Endothelial cell (in vitro differentiated cells): ENCODE measurements around the gene KLF8. TPM values are rescaled to one million over a fixed set of nuclear protein-coding genes. Genes with fewer than 3 reads are reported as not detected.

Source experiments
- DNase-seq: peaks from one replicate; pipeline ENCODE4 v3.0.0; 2021; ENCODE audit warnings: low spot score
- H3K27ac Mint-ChIP-seq: one replicate; pipeline ENCODE4 v1.8.0; 2021; ENCODE audit warnings: mixed read lengths, inconsistent platforms; ENCODE audit not compliant: unreplicated experiment
- H3K27me3 Mint-ChIP-seq: one replicate; pipeline ENCODE4 v1.8.0; 2021; ENCODE audit warnings: mild to moderate bottlenecking, moderate library complexity, mixed read lengths, inconsistent platforms; ENCODE audit not compliant: unreplicated experiment
- H3K36me3 Mint-ChIP-seq: one replicate; pipeline ENCODE4 v1.8.0; 2021; ENCODE audit warnings: mild to moderate bottlenecking, low read depth, mixed read lengths, inconsistent platforms; ENCODE audit not compliant: unreplicated experiment
- H3K4me1 Mint-ChIP-seq: one replicate; pipeline ENCODE4 v1.8.0; 2021; ENCODE audit warnings: mild to moderate bottlenecking, mixed read lengths, inconsistent platforms; ENCODE audit not compliant: unreplicated experiment
- H3K4me3 Mint-ChIP-seq: one replicate; pipeline ENCODE4 v1.8.0; 2021; ENCODE audit warnings: mild to moderate bottlenecking, mixed read lengths, inconsistent platforms; ENCODE audit not compliant: unreplicated experiment
- H3K9me3 Mint-ChIP-seq: one replicate; pipeline ENCODE4 v1.8.0; 2021; ENCODE audit warnings: mixed read lengths, inconsistent platforms; ENCODE audit not compliant: unreplicated experiment
- total RNA-seq: library from RNA; stranded (reverse); fragmentation: NEBNext Ultra II Directional; extraction: Animal tissue kit (Norgen Biotek cat#: 25700); gene quantifications from one replicate; pipeline ENCODE4 v1.2.1, GENCODE V29; 2021; ENCODE audit not compliant: unreplicated experiment
- TF ChIP-seq, protein P1 (sequence below): fragments of 200-600 bp; sonication (generic); IDR thresholded peaks from one replicate; pipeline ENCODE4 v1.5.0; 2021; ENCODE audit warnings: antibody characterized with exemption; ENCODE audit not compliant: unreplicated experiment

The KLF8 gene
- total RNA-seq, 1 donor from 2014 or later, result 13.9 TPM

DNA sequence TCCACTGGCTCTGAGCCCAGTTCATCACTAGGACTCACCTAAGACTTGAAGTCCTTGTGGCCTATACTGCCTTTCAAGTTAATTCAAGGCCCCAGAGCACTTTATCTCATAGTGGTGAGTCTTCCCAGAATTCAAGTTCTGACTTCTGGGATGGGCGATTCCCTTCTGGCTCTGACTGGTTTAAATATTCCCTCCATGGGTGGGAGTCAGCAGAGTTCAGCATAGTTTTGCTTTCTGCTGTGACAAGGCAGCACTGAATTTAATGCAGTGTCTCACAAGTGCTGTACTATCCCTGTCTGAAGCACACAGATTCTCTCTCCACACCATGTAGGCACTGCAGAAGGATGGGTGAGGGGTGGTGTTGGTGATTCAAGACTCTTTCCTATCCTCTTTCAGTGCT lies 46.5 kb downstream of the KLF8 start:
- Mint-ChIP-seq H3K4me3 (no peak overlapping the region), H3K9me3 (no peaks in the 10 kb centered on the region), H3K27ac (no peak overlapping the region), H3K36me3 (no peaks in the 10 kb centered on the region), H3K27me3 (no peaks in the 10 kb centered on the region), H3K4me1 (no peaks in the 10 kb centered on the region)
- TF ChIP-seq, protein P1, sequence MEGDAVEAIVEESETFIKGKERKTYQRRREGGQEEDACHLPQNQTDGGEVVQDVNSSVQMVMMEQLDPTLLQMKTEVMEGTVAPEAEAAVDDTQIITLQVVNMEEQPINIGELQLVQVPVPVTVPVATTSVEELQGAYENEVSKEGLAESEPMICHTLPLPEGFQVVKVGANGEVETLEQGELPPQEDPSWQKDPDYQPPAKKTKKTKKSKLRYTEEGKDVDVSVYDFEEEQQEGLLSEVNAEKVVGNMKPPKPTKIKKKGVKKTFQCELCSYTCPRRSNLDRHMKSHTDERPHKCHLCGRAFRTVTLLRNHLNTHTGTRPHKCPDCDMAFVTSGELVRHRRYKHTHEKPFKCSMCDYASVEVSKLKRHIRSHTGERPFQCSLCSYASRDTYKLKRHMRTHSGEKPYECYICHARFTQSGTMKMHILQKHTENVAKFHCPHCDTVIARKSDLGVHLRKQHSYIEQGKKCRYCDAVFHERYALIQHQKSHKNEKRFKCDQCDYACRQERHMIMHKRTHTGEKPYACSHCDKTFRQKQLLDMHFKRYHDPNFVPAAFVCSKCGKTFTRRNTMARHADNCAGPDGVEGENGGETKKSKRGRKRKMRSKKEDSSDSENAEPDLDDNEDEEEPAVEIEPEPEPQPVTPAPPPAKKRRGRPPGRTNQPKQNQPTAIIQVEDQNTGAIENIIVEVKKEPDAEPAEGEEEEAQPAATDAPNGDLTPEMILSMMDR, result no peak
- no peak for DNase-seq

DNA sequence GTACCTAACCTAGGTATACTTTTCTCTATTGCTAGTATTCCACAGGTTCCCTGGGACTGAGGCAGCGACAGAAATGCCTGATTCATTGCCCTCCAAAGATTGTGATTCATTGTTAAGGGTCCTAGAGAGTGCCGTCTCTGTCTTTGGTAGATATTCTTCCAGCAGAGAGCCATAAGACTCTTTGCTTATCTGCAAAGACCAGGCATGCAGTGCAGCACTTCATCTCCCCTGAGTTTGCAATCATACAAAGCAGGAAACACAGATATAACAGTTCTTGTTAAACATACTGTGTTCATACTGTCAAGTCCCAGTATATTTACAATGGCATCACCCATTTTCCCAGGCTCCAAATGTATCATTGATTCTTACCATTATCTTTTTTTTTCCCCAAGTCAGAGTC lies 47.7 kb downstream of the KLF8 start:
- Mint-ChIP-seq H3K4me3 (no peak overlapping the region), H3K9me3 (no peaks in the 10 kb centered on the region), H3K36me3 (no peaks in the 10 kb centered on the region), H3K4me1 (no peaks in the 10 kb centered on the region), H3K27me3 (peaks cover 2% of the 10 kb centered on the region), H3K27ac (no peak overlapping the region)
- DNase-seq, result no peak
- TF ChIP-seq, protein P1, result no peak

DNA sequence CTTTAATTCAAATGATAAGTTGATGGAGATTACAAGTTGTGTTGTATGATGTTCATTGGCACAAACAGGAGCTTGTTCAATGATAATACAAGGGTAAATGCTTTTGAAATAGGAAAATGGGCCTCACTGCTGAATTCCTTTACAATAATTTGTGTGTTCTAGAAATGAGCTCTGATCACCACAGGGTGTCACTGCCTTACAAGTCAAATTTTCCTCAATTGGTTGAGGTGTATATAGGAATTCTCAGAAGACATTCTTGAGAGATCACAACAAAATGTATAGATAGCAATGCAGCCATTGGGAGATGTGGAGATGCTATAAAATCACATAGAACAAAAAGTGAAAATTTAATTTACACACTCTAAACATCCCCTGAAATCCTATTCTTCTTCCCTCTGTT lies 49.6 kb downstream of the KLF8 start:
- no peak overlapping the region for H3K27ac Mint-ChIP-seq
- H3K4me3 Mint-ChIP-seq, result no peak overlapping the region
- peaks cover 2% of the 10 kb centered on the region for H3K27me3 Mint-ChIP-seq

GRCh38 chrX:56284269-56284668 lies 52.1 kb downstream of the KLF8 start:
- no peaks in the 10 kb centered on the region for H3K36me3 Mint-ChIP-seq
- H3K27me3 Mint-ChIP-seq, result peaks cover 2% of the 10 kb centered on the region
- H3K4me3 Mint-ChIP-seq, result no peak overlapping the region
- TF ChIP-seq, protein P1, result no peak
- H3K9me3 Mint-ChIP-seq, result no peaks in the 10 kb centered on the region
- H3K4me1 Mint-ChIP-seq, result no peaks in the 10 kb centered on the region
- no peak for DNase-seq
- no peak overlapping the region for H3K27ac Mint-ChIP-seq

More for the DNA sequence above, 49.6 kb downstream of the KLF8 start:
- TF ChIP-seq, protein P1, result no peak
- peak; percentile 3 for DNase-seq
- no peaks in the 10 kb centered on the region for H3K36me3 Mint-ChIP-seq
- no peaks in the 10 kb centered on the region for H3K9me3 Mint-ChIP-seq
- no peaks in the 10 kb centered on the region for H3K4me1 Mint-ChIP-seq

- no peak overlapping the region for H3K27ac Mint-ChIP-seq
- H3K9me3 Mint-ChIP-seq, result no peaks in the 10 kb centered on the region
- TF ChIP-seq, protein P1, result no peak
- no peak for DNase-seq
- no peaks in the 10 kb centered on the region for H3K4me1 Mint-ChIP-seq
- no peak overlapping the region for H3K4me3 Mint-ChIP-seq
- H3K36me3 Mint-ChIP-seq, result no peaks in the 10 kb centered on the region
- peaks cover 2% of the 10 kb centered on the region for H3K27me3 Mint-ChIP-seq
Observed at GRCh38 chrX:56288608-56289007, 56.5 kb downstream of the KLF8 start.
